Keratinocyte (primary cell): ENCODE results near the gene ARL15.

Experiments
- CTCF ChIP-seq, 3 experiments: IDR thresholded peaks in 1 of 3; conservative IDR thresholded peaks in 1 of 3; optimal IDR thresholded peaks in 1 of 3; 2 replicates in 2 of 3; 3 replicates in 1 of 3; pipeline versions ENCODE3 to v1.5.1; 2011; ENCODE audit warnings: low read length in 3 of 3, mild to moderate bottlenecking in 3 of 3, moderate library complexity in 2 of 3, control low read depth in 1 of 3, inconsistent platforms in 1 of 3; ENCODE audit not compliant: insufficient read depth in 2 of 3; ENCODE audit errors: extremely low read depth in 1 of 3
- EZH2 ChIP-seq: IDR thresholded peaks from one replicate; pipeline ENCODE4 v1.6.1; 2012; ENCODE audit warnings: inconsistent platforms, mild to moderate bottlenecking, low read length, moderate library complexity

GRCh38 chr5:54040018-54040417, 270.4 kb downstream of the ARL15 start:
- TF ChIP-seq CTCF (optimal IDR thresholded peaks at IDR 0.05 in 1 of 3, IDR thresholded peaks at IDR 0.05 in 1 of 3, conservative IDR thresholded peaks at IDR 0.05 in 1 of 3; ENCODE audit: extremely low read depth in 1 of 3, insufficient read depth in 2 of 3, low read length in 3 of 3), result no peak
- TF ChIP-seq EZH2, result no peak
